NB4 (cell line): Measurements from ENCODE around the gene SIRT1.

Experiments used
- MYC ChIP-seq: IDR thresholded peaks from 2 replicates; pipeline ENCODE4 v1.6.1; 2011; ENCODE audit warnings: low read depth, low read length
- POLR2A ChIP-seq: IDR thresholded peaks from 2 replicates; pipeline ENCODE4 v1.6.1; 2011; ENCODE audit warnings: mild to moderate bottlenecking; ENCODE audit not compliant: insufficient read length; ENCODE audit errors: extremely low read depth
- TF ChIP-seq, protein P1 (sequence below): IDR thresholded peaks from one replicate; pipeline ENCODE4 v1.5.1; 2012; ENCODE audit warnings: low read depth, low read length

DNA sequence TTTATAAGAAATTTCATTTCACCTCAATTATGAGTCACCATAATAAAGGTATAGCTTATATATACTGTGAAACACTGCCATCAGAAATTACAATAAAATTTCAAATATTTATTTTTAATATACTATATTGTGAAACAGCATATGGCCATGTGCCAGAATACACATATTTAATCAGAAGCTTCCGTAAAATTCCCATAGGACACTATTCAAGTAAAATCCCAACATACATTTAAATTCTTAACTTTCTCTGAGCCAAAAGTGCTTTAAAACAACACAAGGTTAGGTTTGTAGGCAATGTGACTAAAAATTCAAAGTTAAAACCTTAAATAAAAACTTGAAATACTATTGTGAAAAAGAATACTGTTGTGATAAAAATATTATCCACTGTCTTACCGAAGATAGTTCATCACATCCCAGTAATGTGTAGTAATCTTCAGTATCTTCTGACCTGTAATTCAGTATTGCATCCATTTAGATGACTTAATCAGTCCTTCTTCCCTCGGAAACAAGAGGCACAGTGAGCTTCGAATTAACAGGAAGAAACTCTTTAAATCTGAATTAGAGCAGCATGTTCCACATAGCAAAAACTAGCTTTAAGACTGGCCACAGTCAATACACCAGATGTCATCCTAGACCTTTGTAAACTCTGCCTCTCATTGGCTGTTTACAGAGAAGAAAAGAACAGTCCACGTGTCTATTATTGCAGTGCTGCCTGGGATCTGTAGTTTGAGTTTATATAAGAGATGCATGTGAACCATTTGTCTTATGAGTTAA lies 46.7 kb upstream of the SIRT1 start, which contains the start of gene DNAJC12:
- TF ChIP-seq POLR2A, result peak; percentile 72
- TF ChIP-seq, protein P1, sequence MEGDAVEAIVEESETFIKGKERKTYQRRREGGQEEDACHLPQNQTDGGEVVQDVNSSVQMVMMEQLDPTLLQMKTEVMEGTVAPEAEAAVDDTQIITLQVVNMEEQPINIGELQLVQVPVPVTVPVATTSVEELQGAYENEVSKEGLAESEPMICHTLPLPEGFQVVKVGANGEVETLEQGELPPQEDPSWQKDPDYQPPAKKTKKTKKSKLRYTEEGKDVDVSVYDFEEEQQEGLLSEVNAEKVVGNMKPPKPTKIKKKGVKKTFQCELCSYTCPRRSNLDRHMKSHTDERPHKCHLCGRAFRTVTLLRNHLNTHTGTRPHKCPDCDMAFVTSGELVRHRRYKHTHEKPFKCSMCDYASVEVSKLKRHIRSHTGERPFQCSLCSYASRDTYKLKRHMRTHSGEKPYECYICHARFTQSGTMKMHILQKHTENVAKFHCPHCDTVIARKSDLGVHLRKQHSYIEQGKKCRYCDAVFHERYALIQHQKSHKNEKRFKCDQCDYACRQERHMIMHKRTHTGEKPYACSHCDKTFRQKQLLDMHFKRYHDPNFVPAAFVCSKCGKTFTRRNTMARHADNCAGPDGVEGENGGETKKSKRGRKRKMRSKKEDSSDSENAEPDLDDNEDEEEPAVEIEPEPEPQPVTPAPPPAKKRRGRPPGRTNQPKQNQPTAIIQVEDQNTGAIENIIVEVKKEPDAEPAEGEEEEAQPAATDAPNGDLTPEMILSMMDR, result no peak
- TF ChIP-seq MYC, result peak; percentile 97
